Colonic mucosa (tissue), 4 donors: ENCODE results near the gene HTR7. TPM values are rescaled to one million over a fixed set of nuclear protein-coding genes. Genes with fewer than 3 reads are reported as not detected.

Source experiments
- DNase-seq: peaks from one replicate; pipeline ENCODE4 v3.0.0-alpha.2; 2020
- H3K27ac ChIP-seq: fragments of 200-600 bp; one replicate; pipeline ENCODE4 v1.8.0; 2021
- H3K27me3 ChIP-seq: fragments of 200-600 bp; one replicate; pipeline ENCODE4 v1.8.0; 2021
- H3K36me3 ChIP-seq: fragments of 200-600 bp; one replicate; pipeline ENCODE4 v1.8.0; 2021
- H3K4me1 ChIP-seq: fragments of 200-600 bp; one replicate; pipeline ENCODE4 v1.8.0; 2021; ENCODE audit warnings: mild to moderate bottlenecking
- H3K4me3 ChIP-seq: fragments of 200-600 bp; one replicate; pipeline ENCODE4 v1.8.0; 2021
- H3K9ac ChIP-seq, 2 donors: one replicate each; pipeline ENCODE4 v1.7.0; 2013; ENCODE audit warnings: control low read depth in 2 of 2, low read depth in 2 of 2, low read length in 2 of 2
- H3K9me3 ChIP-seq: fragments of 200-600 bp; one replicate; pipeline ENCODE4 v1.8.0; 2021
- CTCF ChIP-seq: fragments of 200-600 bp; IDR thresholded peaks from one replicate; pipeline ENCODE4 v1.8.0; 2022; ENCODE audit warnings: antibody characterized with exemption, mild to moderate bottlenecking
- intact Hi-C: fragments of 100-400 bp; cut with DNase I; formaldehyde crosslinking; loops from one replicate; pipeline ENCODE4 v1.14.1; 2022
- total RNA-seq, 2 donors: library from RNA; stranded (reverse); fragmentation: NEBNext Ultra II Directional in 1 of 2; extraction: Animal tissue kit (Norgen Biotek cat#: 25700) in 1 of 2; gene quantifications; one replicate each; pipeline ENCODE4 v1.2.1, GENCODE V29; 2021
- donor health status: healthy.
- donor health status: DM: no; HTN: no; CAD: no.
- donor health status: DM: no; HTN: no; CAD: no.

HTR7 gene
- total RNA-seq, 2 donors from 2014 or later, result 0.07 to 0.29 TPM

- TF ChIP-seq CTCF, result no peak
- no peaks in the 10 kb centered on the region for H3K36me3 ChIP-seq
- H3K4me1 ChIP-seq, result no peaks in the 10 kb centered on the region
- no peak for DNase-seq
- no peak overlapping the region for H3K27ac ChIP-seq
- H3K9ac ChIP-seq, result no peak overlapping the region
- H3K4me3 ChIP-seq, result no peak overlapping the region
- intact Hi-C loops, result no loop called here
- H3K27me3 ChIP-seq, result no peaks in the 10 kb centered on the region
- H3K9me3 ChIP-seq, result no peaks in the 10 kb centered on the region
These were observed 10.4 kb downstream of the HTR7 start for GRCh38 chr10:90847436-90847835.

- no peak for TF ChIP-seq CTCF
- Histone ChIP-seq H3K27me3 (no peaks in the 10 kb centered on the region), H3K4me3 (no peak overlapping the region), H3K27ac (no peak overlapping the region), H3K4me1 (no peaks in the 10 kb centered on the region), H3K36me3 (no peaks in the 10 kb centered on the region), H3K9ac (no peak overlapping the region), H3K9me3 (no peaks in the 10 kb centered on the region)
- no peak for DNase-seq
- intact Hi-C loops, result no loop called here
These were observed 11.1 kb downstream of the HTR7 start for GRCh38 chr10:90846746-90847145.

- no peaks in the 10 kb centered on the region for H3K36me3 ChIP-seq
- DNase-seq, result no peak
- no peaks in the 10 kb centered on the region for H3K9me3 ChIP-seq
- TF ChIP-seq CTCF, result no peak
- H3K4me1 ChIP-seq, result no peaks in the 10 kb centered on the region
- H3K4me3 ChIP-seq, result no peak overlapping the region
- no peak overlapping the region for H3K9ac ChIP-seq
- intact Hi-C loops, result no loop called here
- no peaks in the 10 kb centered on the region for H3K27me3 ChIP-seq
- H3K27ac ChIP-seq, result no peak overlapping the region
These were observed 12.1 kb downstream of the HTR7 start for GRCh38 chr10:90845726-90846125.

- H3K27me3 ChIP-seq, result no peaks in the 10 kb centered on the region
- H3K4me3 ChIP-seq, result no peak overlapping the region
- no peak overlapping the region for H3K27ac ChIP-seq
- no peak overlapping the region for H3K9ac ChIP-seq
- no peaks in the 10 kb centered on the region for H3K9me3 ChIP-seq
- intact Hi-C loops, result no loop called here
- H3K36me3 ChIP-seq, result no peaks in the 10 kb centered on the region
- no peaks in the 10 kb centered on the region for H3K4me1 ChIP-seq
- no peak for TF ChIP-seq CTCF
- no peak for DNase-seq
These were observed 15.1 kb downstream of the HTR7 start for GRCh38 chr10:90842725-90843124.

DNA sequence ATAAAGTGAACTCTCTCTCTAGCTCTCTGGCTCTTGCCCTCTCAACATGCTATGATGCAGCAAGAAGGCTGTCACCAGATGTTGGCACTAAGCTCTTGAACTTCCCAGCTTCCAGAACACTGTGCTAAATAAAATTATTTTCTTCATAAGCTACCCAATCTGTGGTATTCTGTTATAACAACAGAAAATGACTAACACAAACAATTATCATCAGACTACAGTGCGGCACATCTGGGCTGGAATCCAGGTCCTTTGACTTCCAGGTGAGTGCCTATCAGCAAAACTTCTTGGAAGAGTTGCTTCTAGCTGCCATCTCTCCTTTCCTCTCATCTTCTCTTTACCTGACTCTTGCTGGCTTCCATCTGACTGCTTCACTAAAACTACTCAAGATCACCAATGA is 20.4 kb downstream of the HTR7 start:
- TF ChIP-seq CTCF, result no peak
- Histone ChIP-seq H3K9ac (no peak overlapping the region), H3K27me3 (no peaks in the 10 kb centered on the region), H3K4me1 (no peaks in the 10 kb centered on the region), H3K36me3 (no peaks in the 10 kb centered on the region), H3K27ac (no peak overlapping the region), H3K4me3 (no peak overlapping the region), H3K9me3 (no peaks in the 10 kb centered on the region)
- DNase-seq, result no peak
- intact Hi-C loops, result no loop called here

- no peaks in the 10 kb centered on the region for H3K36me3 ChIP-seq
- no peak for DNase-seq
- no peak overlapping the region for H3K27ac ChIP-seq
- no peaks in the 10 kb centered on the region for H3K9me3 ChIP-seq
- H3K9ac ChIP-seq, result no peak overlapping the region
- TF ChIP-seq CTCF, result no peak
- intact Hi-C loops, result no loop called here
- H3K27me3 ChIP-seq, result no peaks in the 10 kb centered on the region
- H3K4me1 ChIP-seq, result no peaks in the 10 kb centered on the region
- no peak overlapping the region for H3K4me3 ChIP-seq
These were observed 23.5 kb downstream of the HTR7 start for GRCh38 chr10:90834326-90834725.
